HEK293T (cell line): Measurements from ENCODE around the gene CCDC175.

ENCODE experiments used
- CTCF ChIA-PET: fragments of 350-600 bp; formaldehyde crosslinking; extraction: SDS; loops from one replicate; lab custom pipeline; 2021; ENCODE audit warnings: antibody characterized with exemption, inconsistent platforms; lab: Yijun Ruan, JAX
- POLR2A ChIA-PET: fragments of 350-600 bp; formaldehyde crosslinking; extraction: SDS; loops from one replicate; lab custom pipeline; 2020; ENCODE audit warnings: antibody characterized with exemption, inconsistent platforms; lab: Yijun Ruan, JAX
- DNase-seq: peaks from one replicate; pipeline ENCODE4 v3.0.0; 2012; ENCODE audit warnings: mixed read lengths; ENCODE audit errors: extremely low spot score
- ARNT ChIP-seq: fragments of 450-650 bp; IDR thresholded peaks from 2 replicates; pipeline ENCODE4 v1.6.1; 2017; ENCODE audit warnings: mild to moderate bottlenecking
- BHLHE40 ChIP-seq: fragments of 450-650 bp; IDR thresholded peaks from 2 replicates; pipeline ENCODE4 v1.6.1; 2016; ENCODE audit warnings: mild to moderate bottlenecking, moderate library complexity, borderline replicate concordance
- CTBP1 ChIP-seq: fragments of 450-650 bp; IDR thresholded peaks from 2 replicates; pipeline ENCODE4 v1.6.1; 2016; ENCODE audit warnings: borderline replicate concordance
- ELF4 ChIP-seq: fragments of 450-650 bp; IDR thresholded peaks from 2 replicates; pipeline ENCODE4 v1.6.1; 2017; ENCODE audit warnings: antibody characterized with exemption
- FOXA1 ChIP-seq: fragments of 450-650 bp; IDR thresholded peaks from 2 replicates; pipeline ENCODE4 v1.6.1; 2016; ENCODE audit warnings: mild to moderate bottlenecking
- FOXK2 ChIP-seq: fragments of 450-650 bp; IDR thresholded peaks from 2 replicates; pipeline ENCODE4 v1.6.1; 2016; ENCODE audit warnings: mild to moderate bottlenecking
- FOXM1 ChIP-seq: fragments of 450-650 bp; IDR thresholded peaks from 2 replicates; pipeline ENCODE4 v1.6.1; 2017; ENCODE audit warnings: mild to moderate bottlenecking, borderline replicate concordance
- HDGF ChIP-seq: fragments of 450-650 bp; IDR thresholded peaks from 2 replicates; pipeline ENCODE4 v1.6.1; 2017; ENCODE audit warnings: antibody characterized with exemption, borderline replicate concordance
- L3MBTL2 ChIP-seq: fragments of 450-650 bp; conservative IDR thresholded peaks from 2 replicates; pipeline ENCODE4 v1.6.1; 2016; ENCODE audit warnings: mild to moderate bottlenecking
- LEF1 ChIP-seq: fragments of 450-650 bp; IDR thresholded peaks from 2 replicates; pipeline ENCODE4 v1.6.1; 2017; ENCODE audit warnings: mild to moderate bottlenecking, borderline replicate concordance
- NFRKB ChIP-seq: fragments of 450-650 bp; IDR thresholded peaks from 2 replicates; pipeline ENCODE4 v1.6.1; 2016; ENCODE audit warnings: mild to moderate bottlenecking, moderate library complexity
- SP1 ChIP-seq: fragments of 450-650 bp; IDR thresholded peaks from 2 replicates; pipeline ENCODE4 v1.6.1; 2017
- SUZ12 ChIP-seq: fragments of 450-650 bp; IDR thresholded peaks from 2 replicates; pipeline ENCODE4 v1.6.1; 2016; ENCODE audit warnings: mild to moderate bottlenecking
- TARDBP ChIP-seq: fragments of 450-650 bp; IDR thresholded peaks from 2 replicates; pipeline ENCODE4 v1.6.1; 2016
- ZNF384 ChIP-seq: fragments of 450-650 bp; IDR thresholded peaks from 2 replicates; pipeline ENCODE4 v1.6.1; 2016
- TF ChIP-seq, protein P1 (sequence below): fragments of 450-650 bp; IDR thresholded peaks from 2 replicates; pipeline ENCODE4 v1.6.1; 2016

The CCDC175 gene

DNA sequence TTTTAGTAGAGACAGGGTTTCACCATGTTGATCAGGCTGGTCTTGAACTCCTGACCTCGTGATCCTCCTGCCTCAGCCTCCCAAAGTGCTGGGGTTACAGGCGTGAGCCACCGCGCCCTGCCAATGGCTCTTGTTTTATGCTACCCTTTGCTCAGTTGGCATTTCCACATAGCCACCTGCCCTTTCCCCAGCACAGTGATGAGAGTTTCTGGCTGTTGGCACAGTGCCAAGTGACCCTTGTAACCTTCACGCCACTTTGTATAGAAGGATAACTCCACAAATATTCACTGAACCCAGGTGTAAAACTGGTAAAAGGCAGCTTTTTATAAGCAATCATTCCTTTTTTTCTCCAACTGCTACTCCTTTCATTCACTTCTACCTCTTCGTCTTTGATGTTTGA, 18.5 kb upstream of the CCDC175 start:
- POLR2A ChIA-PET, result no interaction called here
- no peak for TF ChIP-seq L3MBTL2
- TF ChIP-seq ARNT, result no peak
- TF ChIP-seq FOXA1, result no peak
- no peak for TF ChIP-seq SP1
- TF ChIP-seq FOXK2, result no peak
- TF ChIP-seq ELF4, result no peak
- no peak for TF ChIP-seq CTBP1

DNA sequence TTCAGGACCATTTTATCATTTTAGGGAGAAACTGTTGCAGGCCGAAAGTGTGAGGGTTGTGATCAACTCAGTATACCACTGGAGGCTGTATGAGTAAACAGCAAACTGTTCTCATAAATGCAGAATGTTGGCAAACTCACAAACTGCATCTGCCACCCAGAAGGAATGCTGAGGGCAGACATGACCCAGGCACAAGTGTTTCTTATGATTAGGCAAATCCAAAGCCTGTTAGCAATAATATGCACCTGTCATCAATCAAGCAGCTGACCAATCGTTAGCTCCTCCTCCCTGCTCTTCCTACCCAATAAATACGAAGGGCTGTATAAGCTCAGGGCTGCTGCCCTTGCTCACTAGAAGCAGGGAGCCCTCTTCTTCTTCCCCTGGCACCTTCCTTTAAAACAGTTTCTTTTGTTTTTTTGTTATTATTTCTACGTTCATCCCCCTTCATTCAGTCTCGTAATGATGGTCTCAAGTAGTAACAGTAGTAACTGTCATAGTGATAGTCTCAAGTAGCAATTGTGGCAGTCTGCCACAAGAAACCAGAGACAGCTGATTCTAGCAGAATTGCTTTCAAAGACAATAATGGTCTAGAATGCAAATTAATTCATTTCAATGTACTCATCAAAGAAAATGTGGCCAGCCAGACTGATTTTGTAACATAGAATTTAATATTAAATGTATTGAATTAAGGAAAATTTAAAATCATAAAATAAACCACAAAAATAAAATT, 15.2 kb upstream of the CCDC175 start:
- ChIA-PET CTCF (no interaction called here), POLR2A (no interaction called here)
- TF ChIP-seq, protein P1, sequence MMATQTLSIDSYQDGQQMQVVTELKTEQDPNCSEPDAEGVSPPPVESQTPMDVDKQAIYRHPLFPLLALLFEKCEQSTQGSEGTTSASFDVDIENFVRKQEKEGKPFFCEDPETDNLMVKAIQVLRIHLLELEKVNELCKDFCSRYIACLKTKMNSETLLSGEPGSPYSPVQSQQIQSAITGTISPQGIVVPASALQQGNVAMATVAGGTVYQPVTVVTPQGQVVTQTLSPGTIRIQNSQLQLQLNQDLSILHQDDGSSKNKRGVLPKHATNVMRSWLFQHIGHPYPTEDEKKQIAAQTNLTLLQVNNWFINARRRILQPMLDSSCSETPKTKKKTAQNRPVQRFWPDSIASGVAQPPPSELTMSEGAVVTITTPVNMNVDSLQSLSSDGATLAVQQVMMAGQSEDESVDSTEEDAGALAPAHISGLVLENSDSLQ, result 0 out of 2 replicates have a peak, but pooled peaks have one; percentile 24
- TF ChIP-seq SP1, result no peak
- DNase-seq, result no peak

More for the DNA sequence above, 18.5 kb upstream of the CCDC175 start:
- CTCF ChIA-PET, result no interaction called here
- DNase-seq, result no peak

DNA sequence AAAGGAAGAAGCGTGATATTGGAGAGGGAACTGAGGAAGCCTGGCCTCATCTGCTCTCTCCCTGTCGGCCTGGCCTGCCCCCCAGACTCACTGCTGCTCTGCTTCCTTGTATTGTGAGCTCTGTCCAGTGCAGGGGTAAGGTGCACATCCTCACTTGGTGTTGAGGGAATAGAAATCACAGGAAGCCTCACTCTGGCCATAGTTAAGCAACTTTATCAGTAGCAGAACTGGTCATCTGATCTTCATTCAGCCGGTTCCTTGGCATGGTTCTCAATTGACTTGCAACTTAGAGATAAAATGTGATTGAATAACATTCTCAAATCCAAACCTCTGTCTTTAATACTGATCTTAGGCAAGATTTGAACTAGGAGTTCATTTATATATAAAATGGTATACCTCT, 11.5 kb upstream of the CCDC175 start:
- DNase-seq, result no peak
- CTCF ChIA-PET, result no interaction called here
- TF ChIP-seq NFRKB, result no peak
- TF ChIP-seq ARNT, result no peak
- no peak for TF ChIP-seq FOXA1
- TF ChIP-seq SUZ12, result no peak
- no peak for TF ChIP-seq ZNF384
- no peak for TF ChIP-seq CTBP1
- TF ChIP-seq ELF4, result no peak
- no peak for TF ChIP-seq TARDBP
- TF ChIP-seq LEF1, result no peak
- TF ChIP-seq FOXK2, result no peak
- TF ChIP-seq HDGF, result no peak
- TF ChIP-seq BHLHE40, result no peak
- TF ChIP-seq, protein P1, result no peak
- no peak for TF ChIP-seq SP1
- TF ChIP-seq FOXM1, result no peak
- TF ChIP-seq L3MBTL2, result no peak
- POLR2A ChIA-PET, result no interaction called here

DNA sequence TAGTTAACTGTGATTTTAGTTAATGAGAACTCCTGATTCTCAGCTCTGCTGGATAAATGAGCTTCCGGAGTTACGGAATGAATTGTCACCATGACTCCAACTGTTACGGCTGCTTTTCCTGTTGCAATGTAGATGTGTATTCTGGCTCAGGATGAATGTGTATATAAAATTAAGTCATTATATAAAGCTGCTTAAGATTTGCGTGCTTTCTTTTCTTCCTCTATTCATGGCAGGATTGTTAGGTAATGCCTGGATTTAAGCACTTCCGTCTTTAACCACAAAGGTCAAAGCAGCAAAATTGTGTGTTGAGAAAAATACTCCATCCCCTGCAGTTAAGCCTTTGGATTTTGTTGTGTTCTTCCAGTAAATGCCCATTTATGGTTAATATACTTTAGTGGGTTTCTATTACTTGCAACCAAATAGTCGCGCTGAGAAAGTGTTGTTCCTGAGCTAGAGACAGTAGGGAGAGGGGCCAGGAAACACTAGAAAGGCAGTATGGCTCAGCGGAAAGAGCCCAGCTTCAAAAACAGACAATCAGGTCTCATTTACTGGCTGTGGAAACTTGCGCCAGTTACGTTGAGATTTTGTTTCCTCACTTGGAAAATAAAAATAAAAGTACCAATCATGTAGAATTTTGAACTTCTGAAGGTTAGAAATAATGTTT, 9.4 kb upstream of the CCDC175 start:
- no peak for DNase-seq
- ChIA-PET POLR2A (no interaction called here), CTCF (interaction anchor here (1.7 kb wide), 1 partner anchor 8 kb away, joined by 3 read pairs; no protein-coding TSS in a partner anchor)
- TF ChIP-seq SUZ12, result no peak
- TF ChIP-seq ZNF384, result no peak
- TF ChIP-seq FOXK2, result no peak
- no peak for TF ChIP-seq FOXM1
- TF ChIP-seq NFRKB, result no peak
- no peak for TF ChIP-seq ELF4
- TF ChIP-seq TARDBP, result no peak
- no peak for TF ChIP-seq SP1
- no peak for TF ChIP-seq L3MBTL2
- TF ChIP-seq, protein P1, result no peak
- TF ChIP-seq BHLHE40, result no peak
- no peak for TF ChIP-seq LEF1
- no peak for TF ChIP-seq ARNT
- no peak for TF ChIP-seq HDGF
- no peak for TF ChIP-seq CTBP1
- no peak for TF ChIP-seq FOXA1

DNA sequence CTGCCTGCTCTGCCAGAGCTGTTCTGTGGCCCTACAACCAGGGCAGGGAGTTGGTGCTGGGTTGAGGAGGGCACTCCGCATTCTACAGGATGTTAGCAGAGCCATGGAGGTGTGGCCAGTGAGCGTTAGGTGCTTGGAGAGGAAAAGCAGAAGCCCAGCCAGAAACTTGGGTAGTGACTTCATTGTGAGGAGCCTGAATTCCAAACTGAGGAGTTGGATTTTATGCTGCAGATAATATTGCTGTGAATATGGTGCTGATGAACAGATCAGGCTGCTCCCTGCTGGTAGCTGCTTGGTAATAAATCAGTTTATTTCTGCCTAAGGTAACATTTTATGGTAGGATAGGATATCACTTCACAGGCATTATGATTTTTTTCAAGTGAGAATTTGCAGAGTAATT, 7.1 kb upstream of the CCDC175 start:
- ChIA-PET POLR2A (interaction anchor here (1.8 kb wide), 1 partner anchor 100 kb away, joined by 5 read pairs; the partner anchor contains the start of gene L3HYPDH), CTCF (interaction anchor here (0.8 to 1.4 kb wide), 2 partner anchors 76 to 314 kb away, joined by 3 to 6 read pairs; no protein-coding TSS in a partner anchor)
- TF ChIP-seq FOXM1 (no peak), NFRKB (no peak), CTBP1 (no peak), FOXA1 (no peak), TARDBP (no peak)
- TF ChIP-seq, protein P1, result peak; percentile 62
- peak; percentile 33 for DNase-seq
